ENCODE data around the gene GLI3.

GLI3 gene

DNA sequence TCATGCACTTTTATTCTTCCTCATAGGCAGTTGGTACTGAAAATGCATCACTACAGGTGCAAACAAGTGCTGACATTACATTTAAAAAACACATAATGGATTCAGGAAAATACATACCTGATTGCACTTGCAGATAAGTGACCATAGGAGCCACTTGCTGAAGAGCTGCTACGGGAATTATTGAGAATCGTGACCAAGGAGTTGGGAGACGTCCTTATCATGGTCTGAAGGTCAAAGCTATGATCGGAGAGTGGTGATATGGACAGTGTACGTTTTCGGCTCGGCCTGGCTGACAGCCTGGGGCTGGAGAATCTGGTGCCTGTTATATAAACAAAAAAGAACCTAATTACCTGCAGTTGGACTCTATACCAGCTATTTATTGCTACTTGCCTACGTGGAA, 197.1 kb downstream of the GLI3 start:
- DNase-seq (ENCODE audit: extremely low spot score), result no peak
- CTCF ChIA-PET, result interaction anchor here (1.2 kb wide), 1 partner anchor 16 kb away, joined by 3 read pairs; no protein-coding TSS in a partner anchor
- POLR2A ChIA-PET, result no interaction called here
- no peak for TF ChIP-seq SUZ12 (IDR thresholded peaks at IDR 0.05)
- no peak for TF ChIP-seq ZNF384 (IDR thresholded peaks at IDR 0.05)
- TF ChIP-seq ARNT (IDR thresholded peaks at IDR 0.05), result no peak
- no peak for TF ChIP-seq ELF4 (IDR thresholded peaks at IDR 0.05)
- no peak for TF ChIP-seq CTBP1 (IDR thresholded peaks at IDR 0.05; ENCODE audit: borderline replicate concordance)
- TF ChIP-seq BHLHE40 (IDR thresholded peaks at IDR 0.05; ENCODE audit: borderline replicate concordance), result no peak
- TF ChIP-seq TARDBP (IDR thresholded peaks at IDR 0.05), result no peak
- no peak for TF ChIP-seq PKNOX1 (IDR thresholded peaks at IDR 0.05)
- TF ChIP-seq NFRKB (IDR thresholded peaks at IDR 0.05), result no peak
- TF ChIP-seq FOXM1 (IDR thresholded peaks at IDR 0.05; ENCODE audit: borderline replicate concordance), result no peak
- no peak for TF ChIP-seq HDGF (IDR thresholded peaks at IDR 0.05; ENCODE audit: borderline replicate concordance)
- no peak for TF ChIP-seq LEF1 (IDR thresholded peaks at IDR 0.05; ENCODE audit: borderline replicate concordance)
- no peak for TF ChIP-seq SP1 (IDR thresholded peaks at IDR 0.05)
- no peak for TF ChIP-seq FOXA1 (IDR thresholded peaks at IDR 0.05)
- TF ChIP-seq FOXK2 (IDR thresholded peaks at IDR 0.05), result no peak

DNA sequence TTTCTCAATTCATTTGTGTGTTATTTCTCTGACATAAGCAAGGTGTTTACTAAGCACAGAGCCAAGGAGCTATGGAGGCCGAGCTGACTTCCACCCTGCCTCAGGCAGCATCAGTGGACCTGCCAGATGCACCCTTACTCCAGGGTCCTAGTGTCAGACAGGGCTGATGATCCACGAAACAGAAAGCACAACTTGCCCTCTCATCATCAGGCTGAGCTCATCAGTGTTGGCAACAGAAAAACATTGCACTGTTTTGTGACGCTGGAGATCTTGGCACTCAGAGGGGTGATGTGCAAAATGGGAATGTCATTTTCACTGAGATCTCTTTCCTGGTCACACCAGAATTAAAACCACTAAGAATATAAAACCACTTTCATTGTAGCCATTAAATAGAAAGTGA, 201.8 kb downstream of the GLI3 start:
- TF ChIP-seq NFRKB (IDR thresholded peaks at IDR 0.05) (no peak), FOXA1 (IDR thresholded peaks at IDR 0.05) (no peak), SP1 (IDR thresholded peaks at IDR 0.05) (no peak), ZNF384 (IDR thresholded peaks at IDR 0.05) (no peak), LEF1 (IDR thresholded peaks at IDR 0.05; ENCODE audit: borderline replicate concordance) (no peak), CTBP1 (IDR thresholded peaks at IDR 0.05; ENCODE audit: borderline replicate concordance) (no peak), ARNT (IDR thresholded peaks at IDR 0.05) (no peak), ELF4 (IDR thresholded peaks at IDR 0.05) (no peak), FOXM1 (IDR thresholded peaks at IDR 0.05; ENCODE audit: borderline replicate concordance) (no peak), FOXK2 (IDR thresholded peaks at IDR 0.05) (no peak), L3MBTL2 (conservative IDR thresholded peaks at IDR 0.05) (no peak), PKNOX1 (IDR thresholded peaks at IDR 0.05) (no peak), SUZ12 (IDR thresholded peaks at IDR 0.05) (no peak), HDGF (IDR thresholded peaks at IDR 0.05; ENCODE audit: borderline replicate concordance) (no peak)
- CTCF ChIA-PET, result no interaction called here
- POLR2A ChIA-PET, result no interaction called here
- DNase-seq (ENCODE audit: extremely low spot score), result no peak

GRCh38 chr7:42033480-42033879, 203.5 kb downstream of the GLI3 start:
- ChIA-PET POLR2A (no interaction called here), CTCF (no interaction called here)
- DNase-seq (ENCODE audit: extremely low spot score), result no peak
- TF ChIP-seq L3MBTL2 (conservative IDR thresholded peaks at IDR 0.05), result no peak
- TF ChIP-seq FOXA1 (IDR thresholded peaks at IDR 0.05), result no peak

GRCh38 chr7:42029405-42029804, 207.6 kb downstream of the GLI3 start:
- POLR2A ChIA-PET, result no interaction called here
- no peak for TF ChIP-seq L3MBTL2 (conservative IDR thresholded peaks at IDR 0.05)
- TF ChIP-seq LEF1 (IDR thresholded peaks at IDR 0.05; ENCODE audit: borderline replicate concordance), result no peak
- TF ChIP-seq NFRKB (IDR thresholded peaks at IDR 0.05), result no peak
- no peak for TF ChIP-seq PKNOX1 (IDR thresholded peaks at IDR 0.05)
- no peak for TF ChIP-seq BHLHE40 (IDR thresholded peaks at IDR 0.05; ENCODE audit: borderline replicate concordance)
- no peak for TF ChIP-seq FOXK2 (IDR thresholded peaks at IDR 0.05)
- TF ChIP-seq CTBP1 (IDR thresholded peaks at IDR 0.05; ENCODE audit: borderline replicate concordance), result no peak
- TF ChIP-seq FOXA1 (IDR thresholded peaks at IDR 0.05), result no peak
- no peak for TF ChIP-seq SUZ12 (IDR thresholded peaks at IDR 0.05)
- no peak for TF ChIP-seq TARDBP (IDR thresholded peaks at IDR 0.05)
- no peak for TF ChIP-seq HDGF (IDR thresholded peaks at IDR 0.05; ENCODE audit: borderline replicate concordance)
- no peak for TF ChIP-seq ARNT (IDR thresholded peaks at IDR 0.05)
- CTCF ChIA-PET, result no interaction called here
- no peak for DNase-seq (ENCODE audit: extremely low spot score)

DNA sequence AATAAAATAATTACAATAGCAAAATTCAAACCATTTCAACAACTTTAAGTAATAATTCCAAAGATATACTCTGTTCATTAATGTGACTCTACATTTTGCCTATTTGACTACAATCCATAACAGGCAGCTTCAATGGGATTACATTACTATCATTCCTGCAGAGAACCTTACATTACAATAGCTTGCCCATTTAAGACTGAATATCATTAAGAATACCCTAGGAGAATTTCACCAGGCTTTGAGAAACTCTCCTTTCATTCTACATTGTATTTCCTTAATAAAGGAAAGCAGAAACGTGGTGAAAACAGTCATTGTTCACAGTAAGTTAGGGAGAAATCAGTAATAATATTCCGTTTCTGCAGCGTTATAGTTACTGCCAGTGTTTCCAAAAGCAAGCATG, 209.5 kb downstream of the GLI3 start:
- no peak for TF ChIP-seq ZNF384 (IDR thresholded peaks at IDR 0.05)
- no peak for TF ChIP-seq NFRKB (IDR thresholded peaks at IDR 0.05)
- no peak for TF ChIP-seq SP1 (IDR thresholded peaks at IDR 0.05)
- TF ChIP-seq ARNT (IDR thresholded peaks at IDR 0.05), result no peak
- DNase-seq (ENCODE audit: extremely low spot score), result no peak
- ChIA-PET POLR2A (no interaction called here), CTCF (no interaction called here)

DNA sequence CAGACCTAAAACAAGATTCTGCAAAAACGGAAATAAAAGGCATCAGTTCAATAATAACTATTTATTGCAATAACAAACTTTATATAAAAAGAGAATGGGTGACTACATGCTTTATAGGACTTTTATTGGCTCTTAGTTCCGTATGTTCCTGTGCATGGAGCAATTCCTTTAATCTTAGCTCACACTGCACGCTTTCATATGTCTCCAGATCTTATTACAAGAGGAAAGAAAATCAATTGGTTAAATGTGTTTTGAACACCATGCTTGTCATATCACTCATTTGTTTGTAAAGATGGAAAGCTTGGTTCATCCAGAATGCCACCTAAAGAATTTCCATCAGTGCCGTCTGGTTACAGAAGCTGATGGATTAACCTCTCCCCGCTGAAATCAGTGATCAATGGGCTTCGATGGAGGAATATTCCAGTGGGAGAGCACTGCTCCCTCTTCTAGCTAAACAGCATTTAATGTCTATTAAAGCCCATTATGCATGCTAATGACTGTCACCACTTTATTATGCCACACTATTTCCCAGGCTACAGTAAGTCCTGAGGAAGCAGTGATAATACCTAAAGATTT, 210.3 kb downstream of the GLI3 start:
- TF ChIP-seq PKNOX1 (IDR thresholded peaks at IDR 0.05) (no peak), SP1 (IDR thresholded peaks at IDR 0.05) (no peak), FOXK2 (IDR thresholded peaks at IDR 0.05) (no peak), CTBP1 (IDR thresholded peaks at IDR 0.05; ENCODE audit: borderline replicate concordance) (no peak), NFRKB (IDR thresholded peaks at IDR 0.05) (no peak)
- DNase-seq (ENCODE audit: extremely low spot score), result no peak
- ChIA-PET POLR2A (no interaction called here), CTCF (no interaction called here)
